PC-3 (cell line): ENCODE data around the gene NUDT4B. TPM values are rescaled to one million over a fixed set of nuclear protein-coding genes. Genes with fewer than 3 reads are reported as not detected.
"Not testable (repeated sequence)": the region's sequence is repeated elsewhere in the genome, so short reads cannot be mapped to it uniquely, and the experiment has no call there.

Experiments
- ATAC-seq: fragments of 200-7000 bp; cut with Tn5 transposase; 2 replicates; pipeline ENCODE4 v1.9.1; 2020; ENCODE audit warnings: mild to moderate bottlenecking, moderate library complexity
- BruUV-seq: library from RNA; stranded (reverse); fragments of 400-500 nt; replicated peaks from 2 replicates; lab custom pipeline; 2021; lab: Mats Ljungman, UMichigan
- CTCF ChIA-PET: fragments of 300-600 bp; sonication (Branson Sonifier 250); formaldehyde crosslinking; loops from one replicate; lab custom pipeline; 2022; ENCODE audit warnings: antibody characterized with exemption; lab: Charles Lee
- POLR2A ChIA-PET: fragments of 300-600 bp; sonication (Branson Sonifier 250); formaldehyde crosslinking; loops from one replicate; lab custom pipeline; 2022; ENCODE audit warnings: antibody characterized with exemption; ENCODE audit not compliant: unreplicated experiment; lab: Charles Lee
- DNase-seq: peaks from one replicate; pipeline ENCODE4 v3.0.0-alpha.2; 2015
- H2AFZ ChIP-seq: fragments of 300-600 bp; sonication (generic); 2 replicates; pipeline ENCODE4 v1.6.0; 2016; ENCODE audit warnings: antibody characterized with exemption, low read length
- H3F3A ChIP-seq: fragments of 300-600 bp; sonication (generic); one replicate; pipeline ENCODE4 v1.6.0; 2017; ENCODE audit warnings: antibody characterized with exemption, low read length, control low read depth, mild to moderate bottlenecking; ENCODE audit not compliant: unreplicated experiment
- H3K27ac ChIP-seq: fragments of 300-600 bp; sonication (generic); 2 replicates; pipeline ENCODE4 v1.5.1; 2016; ENCODE audit warnings: mild to moderate bottlenecking, low read length
- H3K27me3 ChIP-seq: fragments of 300-600 bp; sonication (generic); 2 replicates; pipeline ENCODE4 v1.6.1; 2016; ENCODE audit warnings: low read length, mixed read lengths
- H3K36me3 ChIP-seq: fragments of 300-600 bp; sonication (generic); 2 replicates; pipeline ENCODE4 v1.6.1; 2016; ENCODE audit warnings: low read depth, mixed run types, low read length, mixed read lengths
- H3K4me1 ChIP-seq: fragments of 300-600 bp; sonication (generic); 2 replicates; pipeline ENCODE4 v1.5.1; 2016; ENCODE audit warnings: low read length; ENCODE audit not compliant: insufficient read depth
- H3K4me2 ChIP-seq: fragments of 300-600 bp; sonication (generic); 2 replicates; pipeline ENCODE4 v1.6.0; 2016; ENCODE audit warnings: low read length
- H3K4me3 ChIP-seq: fragments of 300-600 bp; sonication (generic); 2 replicates; pipeline ENCODE4 v1.5.1; 2016; ENCODE audit warnings: mild to moderate bottlenecking, low read length, mixed read lengths
- H3K79me2 ChIP-seq: fragments of 300-600 bp; sonication (generic); 2 replicates; pipeline ENCODE4 v1.6.1; 2017; ENCODE audit warnings: low read length, mixed read lengths
- H3K9ac ChIP-seq: fragments of 300-600 bp; sonication (generic); 2 replicates; pipeline ENCODE4 v1.6.0; 2016; ENCODE audit warnings: mild to moderate bottlenecking, low read length
- H3K9me2 ChIP-seq: fragments of 300-600 bp; sonication (generic); replicated peaks from 2 replicates; pipeline ENCODE4 v1.6.1; 2016; ENCODE audit warnings: mixed run types, low read length, mixed read lengths
- H3K9me3 ChIP-seq: fragments of 300-600 bp; sonication (generic); 2 replicates; pipeline ENCODE4 v1.6.1; 2016; ENCODE audit warnings: low read length, mixed read lengths
- H4K20me1 ChIP-seq: fragments of 300-600 bp; sonication (generic); 2 replicates; pipeline ENCODE4 v1.6.1; 2016; ENCODE audit warnings: low read length, mixed read lengths
- intact Hi-C: fragments of 100-400 bp; cut with micrococcal nuclease; formaldehyde crosslinking; loops from 2 replicates; pipeline ENCODE4 v1.9.0; 2023
- total RNA-seq: library from RNA; depleted of rRNA; stranded (reverse); fragments of >200 nt; gene quantifications from 2 replicates; pipeline ENCODE4 v1.2.3, GENCODE V29; 2014; rRNA removed

NUDT4B gene
- total RNA-seq, 1 experiment from 2014 or later = 18.0 TPM

GRCh38 chr1:148780404-148780803 is 31.8 kb downstream of the NUDT4B start:
- H3K9me2 ChIP-seq, H3K9me3 ChIP-seq, H3F3A ChIP-seq, BruUV-seq, H3K4me1 ChIP-seq, intact Hi-C loops, DNase-seq, ATAC-seq, H3K79me2 ChIP-seq, H3K27ac ChIP-seq, H3K9ac ChIP-seq, H4K20me1 ChIP-seq, H3K4me3 ChIP-seq, H3K27me3 ChIP-seq, POLR2A ChIA-PET, CTCF ChIA-PET, H3K36me3 ChIP-seq, H2AFZ ChIP-seq, H3K4me2 ChIP-seq: not testable (repeated sequence)

GRCh38 chr1:148791543-148792099 is 43.0 kb downstream of the NUDT4B start:
- POLR2A ChIA-PET, CTCF ChIA-PET, H3K4me2 ChIP-seq, H2AFZ ChIP-seq, H3K9ac ChIP-seq, intact Hi-C loops, ATAC-seq, BruUV-seq, H3K27me3 ChIP-seq, H3F3A ChIP-seq, H4K20me1 ChIP-seq, H3K4me3 ChIP-seq, H3K27ac ChIP-seq, H3K4me1 ChIP-seq, H3K9me3 ChIP-seq, DNase-seq, H3K36me3 ChIP-seq, H3K79me2 ChIP-seq, H3K9me2 ChIP-seq: not testable (repeated sequence)

DNA sequence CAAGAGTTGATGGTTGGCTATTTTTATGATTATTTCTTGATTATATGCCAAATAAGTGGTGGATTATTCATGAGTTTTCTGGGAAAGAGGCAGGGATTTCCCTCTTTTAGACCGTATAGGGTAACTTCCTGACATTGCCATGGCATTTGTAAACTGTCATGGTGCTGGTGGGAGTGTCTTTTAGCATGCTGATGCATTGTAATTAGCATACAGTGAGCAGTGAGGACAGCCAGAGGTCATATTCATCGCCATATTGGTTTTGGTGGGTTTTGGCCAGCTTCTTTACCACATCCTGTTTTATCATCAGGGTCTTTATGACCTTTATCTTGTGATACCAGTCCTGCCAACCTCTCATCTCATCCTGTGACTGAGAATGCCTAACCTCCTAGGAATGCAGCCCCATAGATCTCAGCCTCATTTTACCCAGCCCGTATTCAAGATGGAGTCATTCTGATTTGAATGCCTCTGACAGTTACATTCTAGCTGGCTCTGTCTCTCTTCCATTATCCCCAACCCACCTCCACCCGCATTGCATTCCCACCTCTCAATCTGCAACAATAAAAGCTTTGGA is 45.3 kb downstream of the NUDT4B start:
- H3K4me2 ChIP-seq, H3K4me1 ChIP-seq, H3K9me3 ChIP-seq, H3K4me3 ChIP-seq, H2AFZ ChIP-seq, POLR2A ChIA-PET, H3F3A ChIP-seq, H3K79me2 ChIP-seq, H3K36me3 ChIP-seq, H3K9me2 ChIP-seq, H3K9ac ChIP-seq, H3K27ac ChIP-seq, intact Hi-C loops, DNase-seq, ATAC-seq, H4K20me1 ChIP-seq, H3K27me3 ChIP-seq, BruUV-seq, CTCF ChIA-PET: not testable (repeated sequence)

Other genes with a start within 250 kb of the NUDT4B start
- gene NBPF14, start 152.8 kb upstream of the NUDT4B start, total RNA-seq = 32.1 and 44.4 TPM in 2 replicates
- gene PDE4DIP, start 95.7 kb downstream of the NUDT4B start, total RNA-seq = 20.1 and 28.9 TPM in 2 replicates